Mucosa of gallbladder (tissue), 1 donor: Measurements from ENCODE around the gene CYTH1. TPM values are rescaled to one million over a fixed set of nuclear protein-coding genes. Genes with fewer than 3 reads are reported as not detected.

Experiments used
- DNase-seq: peaks from one replicate; pipeline ENCODE4 v3.0.0-alpha.2; 2020; ENCODE audit warnings: low spot score
- total RNA-seq: library from RNA; stranded (reverse); gene quantifications from one replicate; pipeline ENCODE4 v1.2.1, GENCODE V29; 2021
- donor health status: DM: no; HTN: no; CAD: no.

CYTH1 gene
- total RNA-seq, 1 donor from 2014 or later = 51.1 TPM

GRCh38 chr17:78735832-78736525 lies 46.1 kb downstream of the CYTH1 start:
- DNase-seq = no peak

GRCh38 chr17:78734793-78735641 lies 47.1 kb downstream of the CYTH1 start:
- DNase-seq = no peak

- no peak for DNase-seq
Observed at GRCh38 chr17:78732354-78732753, 49.7 kb downstream of the CYTH1 start.

GRCh38 chr17:78731904-78732303 lies 50.2 kb downstream of the CYTH1 start:
- DNase-seq = no peak

GRCh38 chr17:78729641-78730040 lies 52.4 kb downstream of the CYTH1 start:
- DNase-seq = no peak

GRCh38 chr17:78728495-78728894 lies 53.6 kb downstream of the CYTH1 start:
- DNase-seq = no peak

- no peak for DNase-seq
Observed at GRCh38 chr17:78727476-78728229, 54.4 kb downstream of the CYTH1 start.

GRCh38 chr17:78727057-78727456 lies 55.0 kb downstream of the CYTH1 start:
- DNase-seq = no peak

GRCh38 chr17:78726513-78726912 lies 55.6 kb downstream of the CYTH1 start:
- no peak for DNase-seq

GRCh38 chr17:78725448-78726021 lies 56.5 kb downstream of the CYTH1 start:
- no peak for DNase-seq

GRCh38 chr17:78724999-78725398 lies 57.1 kb downstream of the CYTH1 start:
- DNase-seq = no peak

- DNase-seq = no peak
Observed at GRCh38 chr17:78724544-78724943, 57.5 kb downstream of the CYTH1 start.

- DNase-seq = no peak
Observed at GRCh38 chr17:78723957-78724356, 58.1 kb downstream of the CYTH1 start.

GRCh38 chr17:78723001-78723796 lies 58.9 kb downstream of the CYTH1 start:
- DNase-seq = no peak

GRCh38 chr17:78722246-78722761 lies 59.8 kb downstream of the CYTH1 start:
- DNase-seq = no peak

- DNase-seq = no peak
Observed at GRCh38 chr17:78719630-78720298, 62.3 kb downstream of the CYTH1 start.

- DNase-seq = no peak
Observed at GRCh38 chr17:78718575-78719208, 63.4 kb downstream of the CYTH1 start.

GRCh38 chr17:78717431-78717980 lies 64.6 kb downstream of the CYTH1 start:
- no peak for DNase-seq

- peak; percentile 68 for DNase-seq
Observed at GRCh38 chr17:78716814-78717393, 65.2 kb downstream of the CYTH1 start.
